Kidney (tissue), 14 donors: ENCODE data around the gene NPVF. TPM values are rescaled to one million over a fixed set of nuclear protein-coding genes. Genes with fewer than 3 reads are reported as not detected.
A peak's percentile ranks its signal among the peaks of the same experiment; 100 is the strongest.

Experiments
- DNase-seq, 5 donors: peaks; one replicate each; pipeline ENCODE4 v3.0.0-alpha.2; 2013 to 2020
- FAIRE-seq: peaks from 2 replicates; lab custom pipeline; 2012; peaks lifted over from hg19 to GRCh38; lab: Jason Lieb, UNC
- H3K27ac ChIP-seq, 2 donors: one replicate each; pipeline ENCODE4 v1.7.0; 2013; ENCODE audit warnings: low read depth in 2 of 2, low read length in 2 of 2, inconsistent platforms in 1 of 2
- H3K27me3 ChIP-seq: one replicate; pipeline ENCODE4 v1.7.1; 2013; ENCODE audit warnings: low read length, inconsistent platforms; ENCODE audit not compliant: control insufficient read depth, insufficient read depth
- H3K36me3 ChIP-seq, 3 donors: one replicate each; pipeline versions ENCODE4 v1.7.0 to v1.7.1; 2013; ENCODE audit warnings: low read length in 3 of 3, control low read depth in 1 of 3, inconsistent platforms in 1 of 3; ENCODE audit not compliant: insufficient read depth in 3 of 3, control insufficient read depth in 2 of 3
- H3K4me1 ChIP-seq, 3 donors: one replicate each; pipeline versions ENCODE4 v1.7.0 to v1.7.1; 2013; ENCODE audit warnings: low read length in 3 of 3, inconsistent platforms in 1 of 3, low read depth in 1 of 3; ENCODE audit not compliant: control insufficient read depth in 2 of 3, insufficient read depth in 2 of 3
- H3K4me3 ChIP-seq, 3 donors: one replicate each; pipeline versions ENCODE4 v1.7.0 to v1.8.1; 2013; ENCODE audit warnings: low read length in 3 of 3, control low read depth in 1 of 3, inconsistent platforms in 1 of 3
- H3K9ac ChIP-seq, 3 donors: one replicate each; pipeline versions ENCODE4 v1.7.0 to v1.7.1; 2013; ENCODE audit warnings: low read length in 3 of 3, control low read depth in 1 of 3, inconsistent platforms in 1 of 3
- H3K9me3 ChIP-seq, 3 donors: one replicate each; pipeline versions ENCODE4 v1.7.0 to v1.7.1; 2013; ENCODE audit warnings: low read length in 3 of 3, control low read depth in 1 of 3, inconsistent platforms in 1 of 3; ENCODE audit not compliant: control insufficient read depth in 2 of 3, insufficient read depth in 1 of 3
- CTCF ChIP-seq: IDR thresholded peaks from 3 replicates; pipeline ENCODE4 v1.5.1; 2012; ENCODE audit warnings: mild to moderate bottlenecking, moderate library complexity, borderline replicate concordance; ENCODE audit not compliant: insufficient read depth; ENCODE audit errors: extremely low read depth
- intact Hi-C: fragments of 100-400 bp; cut with DNase I; formaldehyde crosslinking; loops from one replicate; pipeline ENCODE4 v1.11.1; 2022
- polyA plus RNA-seq: library from polyadenylated mRNA; stranded (reverse); fragments of 350-450 nt; fragmentation: Illumina TruSeq; extraction: RNeasy Lipid Tissue Mini Kit (QIAGEN cat#74804); gene quantifications from one replicate; pipeline ENCODE4 v1.2.3, GENCODE V29; 2014; ENCODE audit warnings: low read depth, low replicate concordance; ENCODE audit not compliant: insufficient read depth
- total RNA-seq: library from RNA; stranded (reverse); fragmentation: NEBNext Ultra II Directional; extraction: Animal tissue kit (Norgen Biotek cat#: 25700); gene quantifications from one replicate; pipeline ENCODE4 v1.2.1, GENCODE V29; 2021
- donor health status: control.
- donor health status: control.
- donor health status: control.
- donor health status: control.
- donor health status: control.
- donor health status: DM: yes; HTN: yes; CAD: no.
- donor health status: Normal renal cell carcinoma (clear cell type).

The NPVF gene
- total and polyA plus RNA-seq, 2 donors from 2014 or later: not detected

DNA sequence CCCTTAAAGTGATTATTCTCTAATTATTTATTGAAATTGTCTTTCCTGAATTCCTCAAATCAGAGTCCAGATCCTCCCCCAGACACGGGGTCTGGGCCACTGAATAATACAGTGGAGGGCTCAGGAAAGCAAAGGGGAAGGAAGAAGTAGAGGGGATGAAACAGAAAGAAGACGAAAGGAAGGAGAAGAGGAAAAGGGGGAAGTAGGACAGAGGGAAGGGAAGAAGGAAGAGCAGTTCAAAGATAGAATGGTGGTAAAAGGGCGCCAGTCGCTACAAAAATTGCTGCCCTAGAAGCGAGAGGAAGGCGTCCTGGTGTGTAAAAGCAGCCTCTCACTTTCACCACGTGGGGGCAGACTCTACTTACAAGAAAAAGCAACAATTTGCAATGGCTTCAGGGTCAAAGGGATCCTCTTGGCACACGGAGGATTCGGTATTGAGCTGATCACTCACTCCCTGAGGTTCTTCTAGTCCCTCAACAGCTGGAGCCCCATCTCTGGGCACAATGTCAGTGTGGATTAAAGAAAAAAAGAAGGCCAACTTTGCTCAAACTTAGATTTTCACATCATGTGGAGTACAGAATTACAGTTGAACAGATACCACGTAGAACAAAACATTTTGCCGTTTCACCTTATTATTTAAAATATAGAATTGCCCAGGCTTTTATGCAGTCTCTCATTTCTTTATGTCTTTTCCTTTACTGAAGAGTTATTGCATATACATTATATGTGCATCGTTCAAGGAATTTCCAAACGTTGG lies 31.4 kb upstream of the NPVF start:
- no peaks in the 10 kb centered on the region for H3K36me3 ChIP-seq
- no peak overlapping the region for H3K9ac ChIP-seq
- intact Hi-C loops: loop anchor here (5.0 to 10.0 kb wide), 3 partner anchors 128 to 595 kb away; no protein-coding TSS in a partner anchor
- no peaks in the 10 kb centered on the region for H3K27me3 ChIP-seq
- peaks cover 0 to 4% (median 0%) of the 10 kb centered on the region in 3 donors for H3K4me1 ChIP-seq
- no peak overlapping the region for H3K27ac ChIP-seq
- no peak for FAIRE-seq
- H3K9me3 ChIP-seq: no peaks in the 10 kb centered on the region
- peak in 4 of 5 donors; percentile 82 to 95 (median 86) for DNase-seq
- TF ChIP-seq CTCF: peak; percentile 87
- no peak overlapping the region for H3K4me3 ChIP-seq

GRCh38 chr7:25256333-25256819 lies 28.1 kb upstream of the NPVF start:
- no peaks in the 10 kb centered on the region for H3K27me3 ChIP-seq
- peaks cover 0 to 4% (median 0%) of the 10 kb centered on the region in 3 donors for H3K4me1 ChIP-seq
- no peak for DNase-seq
- no peak overlapping the region for H3K4me3 ChIP-seq
- H3K9ac ChIP-seq: no peak overlapping the region
- intact Hi-C loops: loop anchor here (5.0 to 10.0 kb wide), 2 partner anchors 131 to 308 kb away; no protein-coding TSS in a partner anchor
- no peak for FAIRE-seq
- no peak for TF ChIP-seq CTCF
- H3K36me3 ChIP-seq: no peaks in the 10 kb centered on the region
- no peaks in the 10 kb centered on the region for H3K9me3 ChIP-seq
- no peak overlapping the region for H3K27ac ChIP-seq

GRCh38 chr7:25255611-25256332 lies 27.5 kb upstream of the NPVF start:
- DNase-seq: no peak
- H3K36me3 ChIP-seq: no peaks in the 10 kb centered on the region
- no peak overlapping the region for H3K4me3 ChIP-seq
- no peak for TF ChIP-seq CTCF
- H3K27ac ChIP-seq: no peak overlapping the region
- peaks cover 0 to 4% (median 0%) of the 10 kb centered on the region in 3 donors for H3K4me1 ChIP-seq
- no peaks in the 10 kb centered on the region for H3K9me3 ChIP-seq
- H3K27me3 ChIP-seq: no peaks in the 10 kb centered on the region
- no peak for FAIRE-seq
- intact Hi-C loops: loop anchor here (5.0 to 10.0 kb wide), 2 partner anchors 132 to 309 kb away; no protein-coding TSS in a partner anchor
- no peak overlapping the region for H3K9ac ChIP-seq
